Posterior vena cava (tissue), 2 donors: ENCODE measurements around the gene MIOS. TPM values are rescaled to one million over a fixed set of nuclear protein-coding genes. Genes with fewer than 3 reads are reported as not detected.

Experiments used
- DNase-seq: peaks from one replicate; pipeline ENCODE4 v3.0.0-alpha.2; 2020; ENCODE audit warnings: low spot score
- intact Hi-C, 2 donors: fragments of 100-400 bp; cut with DNase I; formaldehyde crosslinking; loops; one replicate each; pipeline versions ENCODE4 v1.14.1 to v1.14.2; 2022 to 2023
- total RNA-seq, 2 donors: library from RNA; stranded (reverse); fragmentation: NEBNext Ultra II Directional; extraction: Animal tissue kit (Norgen Biotek cat#: 25700); gene quantifications; one replicate each; pipeline ENCODE4 v1.2.1, GENCODE V29; 2021
- donor health status: DM: yes; HTN: yes; CAD: no.
- donor health status: DM: yes; HTN: yes; CAD: no.

The MIOS gene
- total RNA-seq, 2 donors from 2014 or later: 21.0 to 21.2 TPM

DNA sequence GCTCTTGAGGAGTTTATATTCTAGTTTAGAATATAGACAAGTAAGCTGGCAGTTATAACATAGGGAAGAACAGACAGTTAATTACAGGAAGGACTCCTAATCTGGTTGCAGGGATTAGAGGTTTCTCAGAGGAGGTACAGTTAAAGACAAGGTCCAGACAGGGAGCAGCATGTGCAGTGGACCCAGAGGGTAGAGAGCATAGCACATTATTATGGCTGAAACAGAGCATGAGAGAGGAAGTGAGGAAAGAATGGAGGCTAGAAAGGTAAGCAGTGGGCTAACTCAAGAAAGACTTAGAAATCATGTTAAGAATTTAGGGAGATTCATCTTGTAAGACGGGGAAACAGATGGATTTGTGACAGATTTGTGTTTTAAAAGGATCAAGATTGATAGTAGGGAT, 9.7 kb downstream of the MIOS start:
- no peak for DNase-seq
- intact Hi-C loops: loop anchor here in 1 of 2 donors (10.0 kb wide), 1 partner anchor 1402 kb away; no protein-coding TSS in a partner anchor

DNA sequence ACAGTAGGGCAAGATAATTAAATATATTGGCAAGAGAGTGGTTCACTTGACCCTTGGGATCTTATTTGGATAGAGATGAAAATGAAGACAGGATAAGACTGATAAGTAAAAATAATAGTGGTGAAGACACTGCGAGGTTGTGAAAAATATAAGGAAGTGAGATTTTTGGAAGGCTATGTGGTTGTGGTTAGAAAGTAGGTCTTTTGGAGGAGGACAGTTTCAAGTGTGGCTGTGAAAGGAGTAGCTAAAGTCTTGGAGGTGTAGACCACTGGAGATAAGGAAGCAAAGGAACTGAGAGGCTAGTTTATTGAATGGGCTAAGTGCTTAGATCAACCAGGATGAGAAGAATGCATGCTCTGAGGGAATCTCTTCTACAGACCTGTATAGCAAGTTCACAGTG, 11.2 kb downstream of the MIOS start:
- DNase-seq: no peak
- intact Hi-C loops: loop anchor here in 1 of 2 donors (10.0 kb wide), 1 partner anchor 1403 kb away; no protein-coding TSS in a partner anchor

DNA sequence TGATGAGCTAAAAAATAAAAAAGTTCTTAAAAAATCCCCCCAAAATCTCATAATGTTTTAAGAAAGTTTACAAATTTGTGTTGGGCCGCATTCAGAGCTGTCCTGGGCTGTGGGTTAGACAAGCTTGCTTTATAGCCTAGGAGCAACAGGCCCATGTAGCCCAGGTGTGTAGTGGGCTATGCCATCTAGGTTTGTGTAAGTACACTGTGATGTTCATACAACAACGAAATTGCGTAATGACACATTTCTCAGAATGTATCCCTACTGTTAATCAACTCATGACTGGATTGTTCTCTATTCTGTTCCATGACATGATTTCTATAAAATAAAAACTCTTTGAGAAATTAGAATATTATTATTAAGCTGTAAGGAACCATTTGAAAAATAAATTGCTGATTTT, 13.0 kb downstream of the MIOS start:
- no peak for DNase-seq
- intact Hi-C loops: loop anchor here in 1 of 2 donors (10.0 kb wide), 1 partner anchor 1405 kb away; no protein-coding TSS in a partner anchor

DNA sequence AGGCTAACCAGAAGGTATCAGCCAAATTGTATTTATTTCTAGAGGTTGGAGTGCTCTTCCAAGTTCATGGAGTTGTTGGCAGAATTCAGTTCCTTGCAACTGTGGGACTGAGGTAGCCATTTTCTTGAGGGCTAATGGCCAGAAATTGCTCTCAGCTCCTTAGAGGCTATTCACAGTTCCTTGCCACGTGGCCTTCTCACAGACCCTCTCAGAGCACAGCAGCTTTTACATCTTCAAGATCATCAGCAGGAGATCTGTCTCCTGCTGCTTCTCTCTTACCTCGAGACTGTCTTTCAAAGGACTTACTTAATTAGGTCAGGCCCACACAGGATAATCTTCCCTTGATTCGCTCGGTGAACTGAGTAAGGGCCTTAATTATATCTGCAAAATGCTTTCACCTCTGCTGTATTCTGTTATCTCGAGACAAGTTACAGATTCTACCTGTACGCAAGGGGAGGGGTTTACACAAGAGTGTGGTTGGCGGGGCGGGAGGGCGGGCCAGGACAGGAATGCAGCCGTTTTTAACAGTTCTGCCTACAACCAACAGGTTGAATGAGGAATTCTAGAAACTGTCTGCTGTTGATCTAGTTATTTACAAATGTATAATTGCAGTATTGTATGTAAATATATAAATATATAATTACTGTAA, 15.0 kb downstream of the MIOS start:
- DNase-seq: no peak
- intact Hi-C loops: no loop called here

DNA sequence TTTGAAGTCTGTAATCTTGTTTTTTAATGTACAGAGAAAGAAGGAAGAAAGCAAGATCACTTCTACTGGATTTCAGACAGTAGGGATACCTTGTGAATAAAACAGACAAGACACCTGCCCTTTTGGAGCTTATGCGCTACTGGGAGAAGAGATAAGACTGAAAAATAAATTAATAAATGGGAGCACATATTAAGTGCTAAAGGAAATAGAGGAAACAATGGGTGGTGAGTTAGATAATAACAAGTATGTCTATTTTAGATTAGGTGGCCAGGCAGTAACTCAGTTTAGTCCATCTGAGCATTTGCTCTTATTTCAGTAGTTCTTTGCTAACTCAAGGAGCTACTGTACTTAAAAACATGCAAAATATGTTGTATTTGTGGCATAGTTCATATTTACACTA, 15.9 kb downstream of the MIOS start:
- DNase-seq: no peak
- intact Hi-C loops: no loop called here

DNA sequence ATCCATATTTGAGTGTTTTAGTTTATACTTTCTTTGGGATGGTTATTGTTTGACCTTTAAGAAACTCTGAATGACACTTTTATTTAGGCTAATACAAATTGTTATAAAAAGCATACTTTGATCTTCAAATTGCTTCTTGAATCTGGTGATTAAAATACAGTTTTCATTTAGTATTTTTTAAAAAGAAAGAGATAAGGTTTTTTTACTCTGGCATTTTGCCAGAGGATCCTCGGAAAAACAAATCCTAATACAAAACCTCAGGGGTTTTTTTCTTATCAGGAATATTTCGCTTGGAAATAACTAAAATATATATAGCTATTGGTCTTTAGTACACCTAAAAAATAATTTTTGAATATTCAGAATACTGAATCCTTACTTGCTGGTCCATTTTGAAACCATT, 17.0 kb downstream of the MIOS start:
- no peak for DNase-seq
- intact Hi-C loops: no loop called here

DNA sequence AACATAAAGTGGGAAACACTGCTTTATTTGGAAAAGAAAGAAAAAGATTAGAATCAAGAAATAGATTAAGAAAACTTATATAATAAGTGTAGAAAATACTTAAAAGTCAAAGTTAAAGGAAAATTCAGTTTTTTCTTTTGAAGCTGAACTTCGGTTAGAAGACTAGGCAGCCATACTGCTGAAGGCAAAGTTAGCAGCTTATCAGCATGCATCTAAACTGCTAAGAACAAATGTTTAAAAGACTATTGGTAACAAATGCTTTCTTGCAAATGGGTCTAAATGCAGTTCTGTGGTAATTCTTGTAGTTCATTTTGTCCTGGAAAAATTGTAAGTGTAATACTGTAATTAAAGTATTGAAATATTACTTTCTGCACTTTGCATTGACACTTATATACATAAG, 18.0 kb downstream of the MIOS start:
- no peak for DNase-seq
- intact Hi-C loops: no loop called here

DNA sequence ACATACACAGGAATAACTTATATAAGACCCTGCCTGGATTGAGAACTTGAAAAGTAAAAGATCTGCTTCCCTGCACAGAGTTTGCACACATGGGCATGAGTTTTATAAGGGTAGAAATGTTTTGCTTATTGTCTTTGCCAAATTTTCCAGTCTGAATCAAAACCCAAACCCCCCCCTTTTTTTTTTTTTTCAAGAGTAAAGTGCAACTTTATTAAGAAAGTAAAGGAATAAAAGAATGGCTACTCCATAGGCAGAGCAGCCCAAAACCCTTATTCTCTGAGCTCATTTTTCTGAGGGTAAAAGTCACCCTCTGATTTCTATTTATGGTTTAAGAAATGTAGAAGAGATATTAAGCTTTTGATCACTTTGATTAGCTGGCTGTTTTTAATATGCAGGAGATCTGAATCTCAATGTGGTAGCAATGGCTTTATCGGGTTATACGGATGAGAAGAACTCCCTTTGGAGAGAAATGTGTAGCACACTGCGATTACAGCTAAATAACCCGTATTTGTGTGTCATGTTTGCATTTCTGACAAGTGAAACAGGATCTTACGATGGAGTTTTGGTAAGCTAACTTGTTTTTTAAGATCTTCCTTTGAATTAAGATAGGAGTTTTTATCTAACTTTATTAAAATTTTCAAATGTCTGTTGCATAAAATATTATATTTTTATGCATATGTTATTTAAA, 18.7 kb downstream of the MIOS start:
- intact Hi-C loops: no loop called here
- no peak for DNase-seq

DNA sequence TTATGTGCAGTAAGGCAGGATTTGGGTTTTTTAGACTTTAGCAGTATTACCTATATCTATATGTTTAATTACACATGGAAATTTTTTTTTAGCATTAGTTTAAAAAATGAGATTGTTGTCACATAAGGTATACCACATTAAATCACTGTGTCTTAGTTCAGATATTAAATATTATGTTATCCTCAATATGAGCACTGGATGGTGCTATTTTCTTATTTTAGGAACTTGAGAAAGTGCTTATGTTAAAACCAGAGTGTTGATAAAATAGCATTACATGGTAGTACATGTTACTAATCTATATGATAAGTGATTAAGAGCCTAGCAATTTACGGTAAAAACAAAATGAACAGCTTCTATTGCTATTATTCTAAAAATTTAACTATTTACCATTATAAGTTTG, 28.8 kb downstream of the MIOS start:
- DNase-seq: no peak
- intact Hi-C loops: no loop called here

DNA sequence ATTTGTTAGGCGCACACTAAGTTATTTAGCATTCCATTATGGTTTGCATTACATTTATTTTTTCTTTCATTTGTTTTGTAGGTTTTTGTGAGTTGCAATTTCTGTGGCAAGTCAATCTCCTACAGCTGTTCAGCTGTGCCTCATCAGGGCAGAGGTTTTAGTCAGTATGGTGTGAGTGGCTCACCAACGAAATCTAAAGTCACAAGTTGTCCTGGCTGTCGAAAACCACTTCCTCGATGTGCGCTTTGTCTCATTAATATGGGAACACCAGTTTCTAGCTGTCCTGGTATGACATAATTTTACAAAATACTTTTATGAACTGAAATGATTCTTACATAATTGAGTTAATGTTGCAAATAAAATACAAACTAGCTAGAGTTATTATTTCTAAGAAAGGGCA, 29.5 kb downstream of the MIOS start:
- no peak for DNase-seq
- intact Hi-C loops: no loop called here

DNA sequence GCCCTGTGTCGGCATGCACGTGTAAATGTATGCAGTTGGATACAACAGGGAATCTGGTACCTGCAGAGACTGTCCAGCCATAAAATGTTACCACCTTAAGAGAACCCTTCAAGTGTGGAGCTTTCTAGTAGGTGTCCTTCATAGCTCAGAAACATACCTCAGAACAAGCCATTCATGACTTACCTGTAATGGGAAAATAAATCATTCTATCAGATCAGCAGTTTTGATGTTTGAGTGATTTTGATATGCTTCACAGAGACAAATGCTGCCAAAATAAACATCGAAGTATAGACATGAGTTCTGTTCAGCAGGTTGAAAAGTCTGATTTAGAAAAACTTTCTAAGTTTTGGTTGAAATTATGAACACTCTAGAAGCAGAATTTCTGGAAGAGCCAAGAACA, 40.3 kb downstream of the MIOS start:
- no peak for DNase-seq
- intact Hi-C loops: no loop called here

DNA sequence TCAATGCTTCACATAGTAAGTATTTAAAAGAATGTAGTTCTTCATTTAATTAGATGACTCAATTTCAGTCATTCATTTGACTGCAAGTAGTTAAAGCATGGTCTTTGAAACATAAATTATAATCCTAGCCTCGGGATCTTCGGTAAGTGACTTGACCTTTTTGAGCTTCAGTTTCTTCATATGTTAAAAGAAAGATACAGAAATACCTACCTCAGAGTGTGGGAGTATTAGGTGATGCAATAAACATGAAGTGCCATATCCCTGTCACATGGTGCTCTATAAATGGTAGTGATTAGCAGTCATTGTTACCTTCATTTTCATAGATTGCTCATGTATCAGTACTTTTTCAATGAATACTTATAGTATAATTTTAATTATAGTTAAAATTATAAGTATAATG, 42.6 kb downstream of the MIOS start:
- intact Hi-C loops: no loop called here
- DNase-seq: no peak

DNA sequence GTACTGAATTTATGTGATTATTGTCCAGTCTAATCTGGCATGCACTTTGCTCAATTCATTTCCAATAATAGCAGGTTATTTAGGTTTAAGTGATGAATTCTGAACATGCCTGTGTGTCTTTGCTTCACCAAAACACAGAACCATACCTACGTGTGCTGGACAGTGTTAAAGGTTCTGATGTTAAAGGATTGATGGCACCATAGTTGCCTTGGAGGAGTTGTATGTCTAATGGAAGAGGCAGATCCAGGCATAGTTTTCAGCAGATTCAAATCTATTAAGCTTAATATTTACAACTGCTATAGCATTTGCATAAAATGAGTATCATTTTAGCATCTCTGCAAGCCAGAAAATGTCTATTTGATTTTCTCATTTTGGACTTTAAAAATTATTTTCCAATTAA, 45.8 kb downstream of the MIOS start:
- no peak for DNase-seq
- intact Hi-C loops: no loop called here

DNA sequence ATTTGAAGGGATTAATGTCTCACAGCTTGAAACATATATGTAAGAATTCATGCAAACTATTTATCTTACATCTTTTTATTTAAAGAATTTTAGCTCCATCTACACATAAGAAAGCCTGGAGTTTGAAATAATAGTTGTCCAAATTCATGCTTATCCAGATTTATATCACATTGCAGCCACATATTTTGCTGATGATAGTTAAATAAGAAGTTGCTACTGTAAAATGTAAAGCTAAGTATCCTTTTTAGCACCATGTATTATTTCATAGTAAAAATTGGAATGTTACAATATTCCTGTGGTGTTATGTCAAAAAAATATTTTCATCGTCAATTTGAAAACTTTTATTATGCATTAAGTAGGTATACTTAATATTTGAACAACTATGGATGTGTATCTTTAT, 46.5 kb downstream of the MIOS start:
- intact Hi-C loops: no loop called here

DNA sequence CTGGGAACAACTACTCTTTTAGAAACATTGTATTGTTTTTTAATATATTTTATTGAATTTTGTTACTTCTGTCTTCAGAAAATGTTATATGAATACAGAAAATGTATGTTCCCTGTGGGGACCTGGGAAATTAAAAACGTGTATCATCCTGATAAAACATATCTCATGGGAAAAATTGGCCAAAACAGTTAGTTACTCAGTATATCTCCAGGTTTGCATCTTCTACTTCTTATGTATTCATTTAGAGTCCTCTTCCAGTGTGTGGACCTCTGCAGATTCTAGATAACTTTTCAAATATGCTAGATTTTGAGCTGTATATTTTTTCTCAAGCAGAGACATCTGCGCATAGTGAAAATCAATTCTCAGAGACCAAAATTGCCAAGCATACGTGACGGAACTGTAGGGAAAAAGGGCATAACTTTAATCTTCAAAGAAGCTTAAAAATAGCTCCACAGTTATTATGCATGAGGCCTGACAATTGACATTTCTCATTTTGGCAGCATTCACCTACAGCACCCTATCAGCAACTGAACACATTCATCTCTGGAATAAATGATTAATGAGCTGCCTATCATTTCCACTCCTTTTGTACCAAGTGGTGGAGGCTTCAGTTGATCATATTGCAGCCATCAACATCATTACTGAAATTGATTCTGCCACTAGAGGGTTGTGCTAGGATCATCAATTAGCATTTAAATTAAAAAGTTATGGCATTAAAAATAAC, 47.5 kb downstream of the MIOS start:
- DNase-seq: no peak
- intact Hi-C loops: no loop called here

More for the DNA sequence above, 46.5 kb downstream of the MIOS start:
- no peak for DNase-seq

DNA sequence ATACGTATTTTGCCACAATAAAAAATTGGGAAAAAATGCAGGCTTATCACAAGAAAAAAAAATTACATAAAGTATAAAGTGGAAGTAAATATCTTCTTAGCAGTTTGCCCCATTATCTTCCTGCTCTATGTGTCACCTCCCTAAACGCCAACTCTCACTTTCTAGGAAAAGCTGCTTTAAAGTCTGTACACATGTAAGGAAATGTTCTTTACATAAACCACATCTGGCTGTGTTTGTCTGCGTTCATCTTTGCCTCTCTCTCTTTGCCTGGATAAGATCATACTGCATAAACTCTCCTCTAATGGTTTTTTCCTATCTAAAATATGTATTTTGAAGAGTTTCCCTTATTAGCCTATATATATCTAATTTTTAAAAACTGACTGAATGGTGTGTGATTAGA, 50.9 kb downstream of the MIOS start:
- DNase-seq: no peak
- intact Hi-C loops: no loop called here

DNA sequence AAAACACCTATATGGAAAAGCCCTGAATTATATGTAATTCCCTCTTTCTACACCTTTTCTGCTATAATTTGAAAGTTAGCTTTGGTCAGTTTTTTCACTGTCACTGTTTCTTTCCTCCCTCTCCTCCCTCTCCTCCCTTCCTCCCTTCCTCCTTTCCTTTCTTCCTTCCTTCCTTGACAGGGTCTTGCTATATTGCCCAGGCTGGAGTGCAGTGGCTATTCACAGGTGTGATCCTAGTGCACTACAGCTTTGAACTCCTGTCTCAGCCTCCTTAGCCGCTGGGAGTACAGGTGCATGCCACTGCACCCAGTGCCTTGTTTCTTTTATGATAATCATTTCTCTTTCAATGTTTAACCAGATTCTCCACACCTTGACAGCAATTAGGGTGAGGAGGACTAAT, 51.7 kb downstream of the MIOS start:
- intact Hi-C loops: no loop called here
- no peak for DNase-seq

DNA sequence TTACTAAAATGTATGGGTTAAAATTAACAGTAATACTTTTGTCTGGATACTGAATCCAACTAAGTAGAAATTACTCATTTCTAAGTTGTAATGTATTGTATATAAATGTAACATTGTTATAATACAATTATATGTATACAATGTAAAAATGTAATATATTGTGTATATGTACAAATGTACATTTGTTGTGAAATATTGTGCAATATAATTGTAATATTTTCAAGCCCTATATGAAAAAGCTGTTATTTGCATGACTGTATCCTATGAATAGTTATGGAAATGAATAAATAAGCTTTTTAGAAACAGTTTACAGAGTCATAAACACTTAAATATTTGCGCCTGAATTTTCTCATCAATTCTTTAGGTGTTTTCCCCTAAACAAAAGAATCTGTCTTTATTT, 53.6 kb downstream of the MIOS start:
- intact Hi-C loops: no loop called here
- DNase-seq: no peak

DNA sequence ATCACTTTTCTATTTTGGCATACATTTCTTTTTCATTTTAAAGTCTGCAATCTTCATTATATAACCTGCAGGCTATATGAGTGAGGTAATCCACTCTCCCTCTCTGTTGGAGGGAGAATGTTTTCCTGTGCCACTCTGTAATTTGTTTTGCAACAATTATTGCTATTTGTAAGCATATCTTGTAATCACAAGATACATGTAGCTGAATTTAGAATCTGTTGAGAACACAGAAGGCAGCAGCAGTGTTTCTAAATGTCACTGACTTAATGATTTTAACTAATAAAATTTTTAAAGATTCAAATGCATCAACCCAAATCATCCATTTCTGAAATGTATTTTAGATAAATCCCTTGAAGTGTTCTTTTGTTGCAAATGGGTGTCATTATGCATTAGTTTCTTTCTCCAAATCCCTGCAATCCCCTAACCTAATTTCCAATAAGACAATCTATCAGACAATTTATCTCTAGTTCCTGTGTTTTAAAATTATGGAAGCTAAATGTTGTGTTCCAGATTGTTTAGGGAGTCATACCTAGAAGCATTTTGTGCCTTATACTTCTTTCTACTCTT, 54.0 kb downstream of the MIOS start:
- DNase-seq: no peak
- intact Hi-C loops: no loop called here

DNA sequence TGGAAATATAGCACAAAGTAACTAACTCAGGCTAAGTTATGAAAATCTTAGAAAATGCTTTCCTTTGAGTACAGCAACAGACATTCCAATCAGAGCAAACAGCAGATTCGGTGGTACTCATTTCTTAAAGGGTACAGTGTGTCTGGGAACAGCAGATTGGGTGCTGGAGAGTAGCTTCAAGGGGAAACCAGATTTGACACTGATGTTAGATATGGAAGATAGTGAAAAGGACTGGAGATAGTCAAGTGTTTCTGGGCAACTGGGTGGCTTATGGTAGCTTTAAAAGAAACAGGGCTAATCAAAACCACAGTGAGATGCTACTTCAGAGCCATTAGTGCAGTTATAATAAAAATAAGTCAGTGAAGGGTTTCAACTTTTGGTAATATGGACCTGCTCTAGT, 61.8 kb downstream of the MIOS start:
- intact Hi-C loops: no loop called here
- DNase-seq: no peak
